SH-SY5Y (cell line): ENCODE results near the gene OR2L2.

Source experiments
- GATA2 ChIP-seq: IDR thresholded peaks from 2 replicates; pipeline ENCODE4 v1.6.1; 2011; ENCODE audit warnings: mild to moderate bottlenecking, low read depth, low read length
- GATA3 ChIP-seq: IDR thresholded peaks from 2 replicates; pipeline ENCODE4 v1.6.1; 2011; ENCODE audit warnings: low read depth, mild to moderate bottlenecking, low read length, moderate library complexity

GRCh38 chr1:247998811-247999210 is 31.1 kb upstream of the OR2L2 start:
- no peak for TF ChIP-seq GATA2
- no peak for TF ChIP-seq GATA3
